ENCODE results near the gene EXOSC3.

- TF ChIP-seq EZH2 (IDR thresholded peaks at IDR 0.05; ENCODE audit: borderline replicate concordance) (no peak), CTCF (IDR thresholded peaks at IDR 0.05; ENCODE audit: poor library complexity) (no peak)
These were observed 9.5 kb downstream of the EXOSC3 start for GRCh38 chr9:37775216-37775919.
